Measurements from ENCODE around the gene E2F1.
"Not testable (repeated sequence)": the region's sequence is repeated elsewhere in the genome, so short reads cannot be mapped to it uniquely, and the experiment has no call there.

E2F1 gene

DNA sequence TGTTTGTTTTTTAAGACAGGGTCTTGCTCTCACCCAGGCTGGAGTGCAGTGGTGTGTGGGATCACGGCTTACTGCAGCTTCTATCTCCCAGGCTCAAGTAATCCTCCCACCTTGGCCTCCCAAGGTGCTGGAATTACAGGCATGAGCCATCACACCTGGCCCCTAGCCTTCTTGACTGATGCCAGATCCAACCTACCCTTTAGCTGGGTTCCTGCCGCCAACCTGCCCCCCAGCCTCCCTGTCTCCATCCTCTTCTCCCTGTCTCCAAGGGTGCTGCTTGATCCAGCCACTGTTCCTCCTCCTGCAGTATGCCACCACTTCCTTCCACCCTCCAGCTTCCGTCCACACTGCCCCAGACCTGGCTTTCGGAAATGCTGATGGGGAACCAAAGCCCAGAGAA lies 27.3 kb downstream of the E2F1 start:
- no peak for DNase-seq (ENCODE audit: low read depth in 2 of 2)

- DNase-seq (ENCODE audit: low read depth in 2 of 2): no peak
Measured at GRCh38 chr20:33658510-33658909, 27.7 kb downstream of the E2F1 start.

GRCh38 chr20:33657704-33658095 lies 28.5 kb downstream of the E2F1 start:
- no peak for DNase-seq (ENCODE audit: low read depth in 2 of 2)

DNA sequence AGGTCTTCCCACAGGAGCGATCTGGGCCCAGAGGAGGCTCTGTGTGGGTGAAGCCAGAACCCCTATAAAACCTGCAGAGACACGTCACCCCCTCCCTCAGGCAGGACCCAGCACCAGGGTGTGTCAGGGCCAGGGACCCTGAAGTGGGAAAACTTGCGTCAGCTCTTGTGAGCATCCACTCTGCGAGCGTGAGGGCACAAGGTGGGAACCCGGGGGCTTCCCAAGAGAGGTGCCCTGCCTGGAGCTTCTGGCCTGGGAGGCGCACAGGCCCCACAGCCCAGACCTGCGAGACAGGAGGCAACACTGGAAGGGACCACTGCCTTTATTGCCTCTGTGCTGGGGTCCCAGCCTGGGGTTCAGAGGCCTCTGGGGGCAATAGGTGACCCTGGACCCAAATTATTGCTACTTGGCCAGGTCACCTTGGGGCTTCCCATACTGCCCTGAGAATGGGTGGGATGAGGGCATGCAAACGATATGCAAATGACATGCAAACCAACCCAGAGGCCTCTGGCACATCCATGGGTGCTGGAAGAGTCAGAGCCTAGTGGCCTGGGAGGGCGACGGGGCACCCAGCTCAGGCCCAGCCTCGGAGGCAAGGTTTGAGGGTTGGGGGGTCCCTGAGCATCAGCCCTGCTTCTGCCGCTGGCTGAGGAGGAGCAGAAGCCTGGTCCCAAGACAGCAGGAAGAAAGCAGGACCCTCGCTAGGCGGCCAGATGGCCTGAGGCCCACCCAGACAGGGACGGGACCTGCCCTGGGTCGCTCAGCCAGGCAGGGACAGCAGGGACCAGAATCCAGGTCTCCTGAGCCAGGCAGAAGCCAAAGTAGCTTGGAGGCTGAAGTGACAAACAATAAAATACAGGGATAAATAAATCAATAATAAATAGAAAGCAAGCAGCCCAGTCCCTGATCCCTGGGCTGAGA lies 29.1 kb downstream of the E2F1 start:
- no peak for DNase-seq (ENCODE audit: low read depth in 2 of 2)

DNA sequence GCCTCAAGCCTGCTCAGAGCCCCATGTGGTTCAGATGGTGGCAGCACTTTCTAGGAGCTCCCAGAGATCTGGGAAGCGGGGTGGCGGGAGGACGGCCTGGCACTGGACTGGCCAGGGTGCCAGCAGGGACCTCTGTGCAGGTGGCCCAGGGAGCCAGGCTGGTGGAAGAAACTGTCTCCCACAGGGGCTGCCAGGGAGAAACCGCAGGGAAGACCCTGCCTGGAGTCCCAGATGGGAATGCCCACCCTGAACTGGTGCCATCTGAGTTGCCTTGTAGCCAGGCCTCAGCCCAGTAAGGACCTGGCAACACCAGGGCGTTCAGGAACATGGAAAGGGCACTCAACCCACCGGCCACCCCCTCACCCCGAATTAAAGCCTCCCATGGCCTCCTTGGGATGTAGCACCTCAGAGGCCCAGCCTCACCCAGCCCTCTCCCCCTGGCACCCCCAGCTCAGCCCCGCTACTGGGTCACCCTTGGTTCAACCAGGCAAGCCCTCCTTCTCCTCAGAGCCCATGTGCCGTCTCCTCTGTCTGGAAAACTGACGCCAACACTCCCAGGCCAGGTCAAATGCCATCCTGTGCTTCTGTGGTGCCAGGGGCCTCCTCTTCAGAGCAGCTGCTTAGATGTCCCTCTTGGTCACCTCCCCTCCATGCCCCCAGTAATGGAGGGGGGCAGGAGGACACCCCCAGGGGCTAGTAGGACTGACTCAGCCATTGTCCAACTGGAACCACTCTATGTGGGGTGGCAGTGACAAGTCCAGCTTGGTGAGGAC lies 30.0 kb downstream of the E2F1 start:
- DNase-seq (ENCODE audit: low read depth in 2 of 2): no peak

DNA sequence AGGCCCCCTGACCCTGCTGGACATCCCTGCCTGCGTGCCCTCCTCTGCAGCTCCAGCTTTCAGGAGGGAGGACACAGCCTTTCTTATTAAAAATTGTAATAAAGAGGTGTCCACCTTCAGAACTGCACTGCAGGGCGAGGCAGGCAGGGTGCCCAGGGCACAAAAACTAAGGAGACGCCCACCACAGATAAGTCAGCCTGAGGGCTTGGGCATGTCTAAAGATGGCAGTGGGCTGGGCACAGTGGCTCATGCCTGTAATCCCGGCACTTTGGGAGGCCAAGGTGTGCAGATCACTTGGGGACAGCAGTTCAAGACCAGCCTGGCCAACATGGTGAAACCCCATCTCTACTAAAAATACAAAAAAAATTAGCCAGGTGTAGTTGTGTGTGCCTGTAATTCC lies 31.0 kb downstream of the E2F1 start:
- DNase-seq (ENCODE audit: low read depth in 2 of 2): no peak

- DNase-seq (ENCODE audit: low read depth in 2 of 2): no peak
Measured at GRCh38 chr20:33654680-33655161, 31.5 kb downstream of the E2F1 start.

DNA sequence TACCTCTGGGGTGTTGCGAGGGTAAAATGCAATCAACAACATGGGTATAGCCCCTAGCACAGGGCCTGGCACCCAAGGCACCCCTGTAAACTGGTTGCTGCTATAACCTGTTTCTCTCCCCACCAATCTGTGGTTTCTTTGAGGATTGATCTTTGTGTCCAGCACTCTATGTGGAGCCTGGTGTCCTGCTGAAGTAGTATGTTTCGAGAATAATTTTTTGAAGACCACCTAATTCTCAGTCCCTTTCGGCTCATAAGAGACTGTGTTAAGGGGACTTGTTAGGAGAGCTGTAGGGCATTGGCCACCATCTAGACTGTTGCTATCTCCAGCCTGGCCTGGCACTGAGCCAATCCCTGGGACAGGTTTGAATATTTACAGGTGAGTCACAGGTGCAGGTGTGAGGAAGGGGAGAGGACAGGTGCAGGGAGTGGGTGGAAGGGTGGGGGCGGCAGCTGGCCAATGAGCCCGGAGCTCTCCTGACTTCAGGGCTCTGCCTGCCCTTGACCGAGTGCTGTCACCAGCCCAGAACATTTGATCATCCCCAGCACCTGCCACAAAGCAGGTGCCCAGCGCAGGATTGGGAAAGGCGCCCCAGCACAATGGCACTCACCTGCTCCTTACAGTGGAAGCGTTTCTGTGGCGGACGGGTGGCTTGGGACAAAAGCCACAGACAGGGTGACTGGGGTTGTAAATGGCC lies 32.1 kb downstream of the E2F1 start:
- DNase-seq (ENCODE audit: low read depth in 2 of 2): no peak

DNA sequence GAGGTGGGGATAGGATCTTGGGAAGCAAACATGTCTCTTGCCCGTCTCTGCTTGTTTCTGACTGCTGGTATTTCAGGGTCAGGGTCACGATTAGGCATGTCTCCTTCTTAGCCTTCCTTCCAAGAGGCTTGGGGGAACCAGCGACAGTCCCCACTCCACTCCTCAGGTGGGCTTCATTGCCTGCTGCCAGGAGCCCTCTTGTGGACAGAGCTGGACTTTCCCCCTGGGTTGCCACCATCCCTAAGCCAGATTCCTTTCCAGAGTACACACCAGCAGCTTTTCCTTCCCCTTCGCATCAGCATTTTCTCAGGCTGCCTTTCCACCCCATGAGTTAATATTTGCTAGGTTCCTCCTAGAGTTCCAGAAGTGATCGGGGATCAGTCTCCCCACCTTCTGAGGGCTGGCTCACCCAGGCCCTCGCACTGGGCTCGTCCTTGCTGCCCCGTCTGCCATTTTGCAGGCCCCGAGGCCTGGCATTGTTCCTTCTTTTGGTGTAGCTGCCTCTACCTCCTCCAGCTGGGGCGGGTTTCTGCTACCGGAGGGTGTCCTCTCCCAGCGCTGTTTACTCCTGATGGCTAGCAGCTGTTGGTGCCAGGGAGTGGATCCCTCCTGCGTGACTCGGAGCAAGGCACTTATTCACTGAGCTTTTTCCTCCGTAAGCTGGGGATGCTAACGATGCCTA lies 32.8 kb downstream of the E2F1 start:
- DNase-seq (ENCODE audit: low read depth in 2 of 2): no peak

DNA sequence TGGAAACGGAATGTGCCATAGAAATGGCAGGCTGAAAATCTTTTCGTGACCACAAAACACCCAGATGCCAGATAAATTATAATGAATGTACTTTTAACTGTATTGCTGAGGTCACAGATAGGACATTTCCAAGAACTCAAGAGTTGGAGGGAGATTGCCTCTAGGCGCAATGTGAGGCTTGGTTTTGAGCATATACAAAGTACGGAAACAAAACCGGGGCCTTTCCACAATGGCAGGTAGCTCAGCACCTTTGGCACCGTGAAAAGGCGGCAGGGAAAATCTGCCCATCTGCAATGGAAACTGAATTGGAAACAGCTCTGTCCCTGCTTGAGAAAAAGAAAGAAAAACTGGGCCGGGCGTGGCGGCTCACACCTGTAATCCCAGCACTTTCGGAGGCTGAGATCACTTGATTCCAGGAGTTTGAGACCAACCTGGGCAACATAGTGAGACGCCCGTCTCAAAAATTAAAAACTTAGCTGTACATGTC lies 34.6 kb downstream of the E2F1 start:
- DNase-seq (ENCODE audit: low read depth in 2 of 2): no peak

GRCh38 chr20:33650753-33651561 lies 35.2 kb downstream of the E2F1 start:
- DNase-seq (ENCODE audit: low read depth in 2 of 2): no peak

DNA sequence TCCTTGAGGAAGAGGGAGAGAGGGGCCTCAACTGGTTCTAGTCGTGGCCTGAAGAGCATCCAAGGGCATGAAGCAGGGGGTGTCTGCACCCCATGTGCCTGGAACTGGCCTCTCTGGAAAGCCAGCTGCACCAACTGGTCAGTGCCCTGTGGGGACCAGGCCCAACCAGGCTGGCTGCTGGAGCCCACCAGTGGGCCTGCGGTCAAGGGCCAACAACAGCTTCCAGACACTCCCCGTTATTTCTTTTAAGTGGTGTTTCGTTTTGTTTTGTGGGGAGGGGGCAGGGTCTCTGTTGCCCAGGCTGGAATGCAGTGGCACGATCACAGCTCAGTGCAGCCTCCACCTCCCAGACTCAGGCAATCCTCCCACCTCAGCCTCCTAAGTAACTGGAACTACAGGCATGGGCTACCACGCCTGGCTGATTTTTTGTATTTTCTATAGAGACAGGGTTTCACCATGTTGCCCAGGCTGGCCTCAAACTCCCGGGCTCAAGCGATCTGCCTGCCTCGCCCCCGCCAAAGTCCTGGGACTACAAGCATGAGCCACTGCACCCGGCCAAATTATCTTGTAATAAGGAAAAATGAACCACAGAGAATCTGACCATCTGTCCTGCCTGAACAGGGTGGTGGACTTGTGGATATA lies 36.0 kb downstream of the E2F1 start:
- no peak for DNase-seq (ENCODE audit: low read depth in 2 of 2)

DNA sequence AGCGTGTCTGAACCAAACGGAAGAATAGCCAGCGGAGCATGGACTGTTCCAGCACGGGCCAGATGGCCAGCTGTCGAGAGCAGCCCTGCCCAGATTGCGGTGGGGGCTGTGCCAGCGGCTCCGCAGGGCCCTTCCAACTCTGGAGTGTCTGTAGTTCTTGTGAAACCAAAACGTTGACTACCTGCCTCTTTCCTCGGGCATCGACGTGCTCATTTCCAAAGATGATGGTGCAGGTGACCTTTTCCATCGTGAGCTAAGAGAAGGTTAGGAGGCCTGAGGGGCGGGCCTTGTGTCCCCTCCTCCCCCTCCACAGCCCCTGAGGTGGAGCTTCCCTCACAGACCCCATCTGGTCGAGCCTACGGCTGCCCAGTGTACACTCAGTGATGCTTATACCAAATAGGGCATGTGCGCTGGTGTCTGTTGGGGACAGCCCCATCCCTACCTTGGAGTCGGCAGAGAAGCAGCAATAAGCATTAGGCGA lies 36.9 kb downstream of the E2F1 start:
- DNase-seq (ENCODE audit: low read depth in 2 of 2): no peak

DNA sequence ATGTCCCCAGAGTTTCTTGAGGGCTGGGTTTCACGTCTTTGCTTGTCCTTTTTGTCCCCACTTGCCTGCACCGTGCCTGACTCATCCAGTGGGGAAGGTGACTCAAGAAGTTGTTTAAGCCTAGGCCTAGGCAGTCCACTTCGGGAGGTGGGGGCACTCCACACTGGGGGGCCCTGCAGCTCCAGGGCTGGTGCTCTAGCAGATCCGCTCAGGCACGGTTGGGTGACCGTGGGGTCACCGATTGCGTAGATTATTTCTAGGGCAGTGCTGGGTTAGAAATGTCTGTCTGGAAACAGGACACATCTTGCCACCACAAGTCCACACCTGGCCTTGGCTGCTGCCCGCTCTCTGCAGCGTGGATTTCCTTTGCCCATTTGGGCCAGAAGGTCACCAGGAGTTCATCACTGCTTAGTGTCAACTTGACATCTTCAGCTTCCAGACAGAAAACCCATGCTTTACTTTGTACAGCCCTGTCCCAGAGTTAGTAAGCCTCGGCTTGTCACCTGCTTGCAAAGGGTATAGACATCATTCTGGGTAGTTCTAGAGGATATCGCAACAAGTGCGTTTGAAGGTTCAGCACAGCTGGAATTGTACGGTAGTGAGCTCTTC lies 37.7 kb downstream of the E2F1 start:
- DNase-seq (ENCODE audit: low read depth in 2 of 2): no peak

- no peak for DNase-seq (ENCODE audit: low read depth in 2 of 2)
Measured at GRCh38 chr20:33647603-33648395, 38.4 kb downstream of the E2F1 start.

GRCh38 chr20:33646959-33647602 lies 39.1 kb downstream of the E2F1 start:
- DNase-seq (ENCODE audit: low read depth in 2 of 2): not testable (repeated sequence)

- no peak for DNase-seq (ENCODE audit: low read depth in 2 of 2)
Measured at GRCh38 chr20:33646191-33646590, 40.0 kb downstream of the E2F1 start.

DNA sequence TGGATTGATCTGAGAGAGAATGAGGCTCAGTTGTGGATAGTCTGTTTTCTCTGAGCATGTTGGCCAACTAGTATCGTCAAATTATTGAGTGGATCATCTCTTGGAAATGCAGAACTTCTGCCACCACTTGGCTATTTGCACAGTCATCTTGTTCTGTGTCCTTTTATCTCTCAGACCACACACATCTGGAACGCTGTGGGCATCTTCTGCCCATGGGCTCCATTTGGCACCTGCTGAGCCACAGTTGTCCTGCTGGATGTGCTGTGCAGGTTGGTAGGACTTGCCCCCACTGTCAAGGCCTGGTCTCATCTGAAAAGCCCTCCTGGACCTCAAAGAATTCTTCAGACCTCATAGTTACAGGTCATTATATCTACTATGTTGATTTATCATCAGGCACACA lies 40.8 kb downstream of the E2F1 start:
- DNase-seq (ENCODE audit: low read depth in 2 of 2): no peak

Data from stimulated activated CD4-positive, alpha-beta T cell treated with anti-CD3 and anti-CD28 coated beads, Interleukin-1b, Interleukin-23, amount 100 ng/mL, for 1 hour (primary cell).